IMR-90 (cell line): ENCODE measurements around the gene ADAM33. TPM values are rescaled to one million over a fixed set of nuclear protein-coding genes. Genes with fewer than 3 reads are reported as not detected.

Experiments
- ATAC-seq: fragments of 200-7000 bp; cut with Tn5 transposase; 2 replicates; pipeline ENCODE4 v1.9.1; 2020; ENCODE audit warnings: low read depth, mild to moderate bottlenecking, moderate library complexity
- BruUV-seq: library from RNA; stranded (reverse); fragments of 400-500 nt; replicated peaks from 2 replicates; lab custom pipeline; 2021; lab: Mats Ljungman, UMichigan
- CTCF ChIA-PET: fragments of 300-600 bp; formaldehyde crosslinking; extraction: SDS; loops from one replicate; lab custom pipeline; 2021; ENCODE audit warnings: antibody characterized with exemption; lab: Yijun Ruan, JAX
- POLR2A ChIA-PET: fragments of 300-600 bp; sonication (Branson Sonifier 250); formaldehyde crosslinking; loops from one replicate; lab custom pipeline; 2022; ENCODE audit warnings: antibody characterized with exemption; ENCODE audit not compliant: unreplicated experiment; lab: Charles Lee
- DNase-seq: peaks from one replicate; pipeline ENCODE4 v3.0.0; 2013
- H2AFZ ChIP-seq: replicated peaks from 2 replicates; pipeline ENCODE3; 2013; ENCODE audit warnings: low read length, mild to moderate bottlenecking; ENCODE audit not compliant: poor library complexity
- H2AK5ac ChIP-seq: 2 replicates; pipeline ENCODE4 v1.6.1; 2013; ENCODE audit warnings: low read depth, low read length, inconsistent platforms
- H2AK9ac ChIP-seq: replicated peaks from 2 replicates; pipeline ENCODE3; 2013; ENCODE audit warnings: mild to moderate bottlenecking, low read depth, low read length, moderate library complexity; ENCODE audit not compliant: poor library complexity
- H2BK120ac ChIP-seq: 2 replicates; pipeline ENCODE4 v1.6.1; 2013; ENCODE audit warnings: low read depth, low read length, inconsistent platforms
- H2BK15ac ChIP-seq: 3 replicates; pipeline ENCODE4 v1.6.1; 2013; ENCODE audit warnings: low read depth, low read length, inconsistent platforms
- H2BK20ac ChIP-seq: 2 replicates; pipeline ENCODE4 v1.6.1; 2013; ENCODE audit warnings: low read depth, mild to moderate bottlenecking, inconsistent platforms, low read length, moderate library complexity
- H2BK5ac ChIP-seq: 2 replicates; pipeline ENCODE4 v1.6.1; 2013; ENCODE audit warnings: mild to moderate bottlenecking, low read depth, low read length, inconsistent platforms; ENCODE audit not compliant: poor library complexity, severe bottlenecking
- H3K14ac ChIP-seq: replicated peaks from 2 replicates; pipeline ENCODE4 v1.6.1; 2013; ENCODE audit warnings: low read depth, low read length, inconsistent platforms
- H3K18ac ChIP-seq: 2 replicates; pipeline ENCODE4 v1.6.1; 2013; ENCODE audit warnings: low read depth, low read length, control low read depth
- H3K23ac ChIP-seq: 2 replicates; pipeline ENCODE4 v1.6.1; 2013; ENCODE audit warnings: low read depth, low read length, inconsistent platforms
- H3K27ac ChIP-seq: 2 replicates; pipeline ENCODE4 v1.5.1; 2013; ENCODE audit warnings: mild to moderate bottlenecking, control low read depth, low read length; ENCODE audit not compliant: insufficient read depth
- H3K27me3 ChIP-seq: 2 replicates; pipeline ENCODE4 v1.6.1; 2013; ENCODE audit warnings: low read length; ENCODE audit not compliant: control insufficient read depth, insufficient read depth
- H3K36me3 ChIP-seq: 2 replicates; pipeline ENCODE4 v1.6.1; 2013; ENCODE audit warnings: low read length, mixed read lengths; ENCODE audit not compliant: control insufficient read depth, insufficient read depth
- H3K4ac ChIP-seq: 2 replicates; pipeline ENCODE4 v1.6.1; 2013; ENCODE audit warnings: low read depth, low read length, inconsistent platforms
- H3K4me1 ChIP-seq: 2 replicates; pipeline ENCODE4 v1.6.1; 2013; ENCODE audit warnings: low read length, mixed read lengths; ENCODE audit not compliant: control insufficient read depth, insufficient read depth
- H3K4me2 ChIP-seq: 2 replicates; pipeline ENCODE4 v1.6.1; 2013; ENCODE audit warnings: low read depth, mild to moderate bottlenecking, control low read depth, low read length, moderate library complexity
- H3K4me3 ChIP-seq: 2 replicates; pipeline ENCODE4 v1.5.1; 2013; ENCODE audit warnings: low read depth, mild to moderate bottlenecking, control low read depth, low read length, moderate library complexity; ENCODE audit not compliant: insufficient read depth
- H3K56ac ChIP-seq: 2 replicates; pipeline ENCODE4 v1.6.1; 2013; ENCODE audit warnings: low read length, inconsistent platforms; ENCODE audit not compliant: insufficient read depth; ENCODE audit errors: extremely low read depth
- H3K79me1 ChIP-seq, 2 experiments: 2 replicates each; pipeline ENCODE4 v1.6.1; 2013; ENCODE audit warnings: low read length in 2 of 2, inconsistent platforms in 1 of 2, low read depth in 1 of 2
- H3K9ac ChIP-seq: 2 replicates; pipeline ENCODE4 v1.6.1; 2013; ENCODE audit warnings: low read depth, low read length, control low read depth
- H3K9me1 ChIP-seq: 2 replicates; pipeline ENCODE4 v1.6.1; 2013; ENCODE audit warnings: low read length, inconsistent platforms; ENCODE audit not compliant: insufficient read depth
- H3K9me3 ChIP-seq: 2 replicates; pipeline ENCODE4 v1.6.1; 2013; ENCODE audit warnings: low read length; ENCODE audit not compliant: control insufficient read depth, insufficient read depth
- H4K20me1 ChIP-seq: 2 replicates; pipeline ENCODE4 v1.6.1; 2013; ENCODE audit warnings: low read length, inconsistent platforms; ENCODE audit not compliant: insufficient read depth
- H4K5ac ChIP-seq: 2 replicates; pipeline ENCODE4 v1.6.1; 2013; ENCODE audit warnings: mild to moderate bottlenecking, low read depth, low read length, control low read depth
- H4K8ac ChIP-seq, 2 experiments: 2 replicates each; pipeline ENCODE4 v1.6.1; 2013; ENCODE audit warnings: low read depth in 2 of 2, low read length in 2 of 2, control low read depth in 1 of 2, inconsistent platforms in 1 of 2
- H4K91ac ChIP-seq: 2 replicates; pipeline ENCODE4 v1.6.1; 2013; ENCODE audit warnings: low read depth, low read length, inconsistent platforms; ENCODE audit not compliant: insufficient read depth
- BHLHE40 ChIP-seq: fragments of 150-350 bp; IDR thresholded peaks from 2 replicates; pipeline ENCODE4 v1.6.1; 2016; ENCODE audit warnings: mild to moderate bottlenecking, low read depth, low read length
- CEBPB ChIP-seq: IDR thresholded peaks from 2 replicates; pipeline ENCODE4 v1.6.1; 2012; ENCODE audit warnings: low read depth, low read length, improper control_type of control experiment
- RAD21 ChIP-seq: IDR thresholded peaks from 2 replicates; pipeline ENCODE4 v1.6.1; 2012; ENCODE audit warnings: low read length, improper control_type of control experiment
- WGBS, 2 experiments: methylation state at CpG; one replicate each; pipeline versions ENCODE4 v1.1.5 to v1.1.7; 2013; ENCODE audit warnings: missing lambda C conversion rate in 2 of 2; ENCODE audit not compliant: insufficient read length in 1 of 2; ENCODE audit errors: extremely low coverage in 2 of 2; 5-methylcytosine and 5-hydroxymethylcytosine counted together
- dilution Hi-C: fragments of 300-500 bp; cut with HindIII; formaldehyde crosslinking; loops from one replicate; pipeline ENCODE4 v1.14.3; 2018; ENCODE audit warnings: low sequenced_read_pairs; ENCODE audit not compliant: unreplicated experiment
- in situ Hi-C: fragments of 300-500 bp; cut with MboI; formaldehyde crosslinking; loops from 3 replicates; pipeline ENCODE4 v1.14.3; 2019; ENCODE audit warnings: low sequenced_read_pairs, inconsistent platforms, mixed read lengths
- intact Hi-C: fragments of 100-400 bp; cut with micrococcal nuclease; formaldehyde crosslinking; loops from 2 replicates; pipeline ENCODE4 v1.10.0; 2022
- polyA plus RNA-seq, 3 experiments: library from polyadenylated mRNA; depleted of rRNA; stranded (reverse); fragments of >200 nt; gene quantifications; 2 replicates each; pipeline ENCODE4 v1.2.3, GENCODE V29; 2012; ENCODE audit warnings: low replicate concordance in 1 of 3
- total RNA-seq: library from RNA; depleted of rRNA; stranded (reverse); fragments of >200 nt; gene quantifications from 2 replicates; pipeline ENCODE4 v1.2.3, GENCODE V29; 2012
- TF ChIP-seq, protein P1 (sequence below): fragments of 150-350 bp; IDR thresholded peaks from 2 replicates; pipeline ENCODE4 v1.6.1; 2016; ENCODE audit warnings: low read depth, mild to moderate bottlenecking, low read length, moderate library complexity, borderline replicate concordance
- TF ChIP-seq, protein P2 (sequence below): fragments of 150-350 bp; IDR thresholded peaks from 2 replicates; pipeline ENCODE4 v1.6.1; 2017; ENCODE audit warnings: mild to moderate bottlenecking, antibody characterized with exemption, low read length, low read depth

Gene ADAM33
- total and polyA plus RNA-seq, 2 of the 4 experiments (the other 2 are of a cell fraction) = 0.18 to 1.7 TPM

DNA sequence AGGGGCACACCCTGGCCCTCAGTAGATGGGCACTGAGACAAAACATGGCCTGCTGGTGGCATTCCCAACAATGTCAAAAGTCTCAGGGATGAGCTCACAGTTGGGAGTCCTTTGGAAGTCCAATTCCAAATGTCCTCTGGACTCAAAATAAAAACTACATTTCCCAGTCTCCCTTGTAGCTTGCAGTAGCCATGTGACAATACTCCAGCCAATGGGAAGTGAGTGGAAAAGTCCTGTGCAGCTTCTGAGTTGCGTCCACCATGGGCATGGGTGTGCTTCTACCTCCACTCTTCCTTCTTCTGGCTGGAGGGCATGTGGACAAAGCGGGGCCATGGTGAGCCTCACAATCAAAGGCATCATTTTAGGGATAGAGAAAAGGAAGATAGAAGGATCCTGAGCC, 5.8 kb upstream of the ADAM33 start:
- Histone ChIP-seq H3K23ac (no peak overlapping the region), H3K27me3 (no peaks in the 10 kb centered on the region), H2BK5ac (no peak overlapping the region), H4K8ac (peak overlapping the region; percentile 4 to 46; a peak in 2 of 4 replicates), H3K9me1 (peaks cover 17% of the 10 kb centered on the region), H3K79me1 (no peaks in the 10 kb centered on the region), H2AFZ (peak overlapping the region; percentile 70), H3K27ac (no peak overlapping the region), H4K91ac (no peak overlapping the region), H3K9me3 (no peaks in the 10 kb centered on the region), H2BK20ac (no peak overlapping the region), H3K4ac (no peak overlapping the region), H3K4me2 (no peak overlapping the region), H2BK120ac (peak overlapping the region; percentile 48; the same call in 1 of the 2 replicates), H3K4me3 (no peak overlapping the region), H3K9ac (no peak overlapping the region), H3K4me1 (peaks cover 16% of the 10 kb centered on the region), H3K36me3 (no peaks in the 10 kb centered on the region), H3K14ac (no peak overlapping the region), H2AK5ac (peak overlapping the region; percentile 26; the same call in 1 of the 2 replicates), H2AK9ac (peak overlapping the region; percentile 74), H2BK15ac (peak overlapping the region; percentile 19; the same call in 1 of the 3 replicates), H4K20me1 (no peaks in the 10 kb centered on the region), H3K18ac (no peak overlapping the region), H4K5ac (no peak overlapping the region; the same call in 1 of the 2 replicates), H3K56ac (no peak overlapping the region)
- CTCF ChIA-PET = interaction anchor here (0.8 to 2.0 kb wide), 4 partner anchors 11 to 94 kb away, joined by 3 to 9 read pairs (median 4); partner anchors contain the start of genes ADISSP and SPEF1
- dilution Hi-C loops (no loop called here), in situ Hi-C loops (no loop called here), intact Hi-C loops (no loop called here)
- BruUV-seq = no TSS peak
- ATAC-seq (peak; percentile 71), DNase-seq (peak; percentile 63)
- no CpG with 5 or more reads among the region's 2 CpGs for WGBS, 2 experiments
- POLR2A ChIA-PET = no interaction called here
- TF ChIP-seq BHLHE40 (no peak), CEBPB (no peak), RAD21 (no peak)
- TF ChIP-seq, protein P1, sequence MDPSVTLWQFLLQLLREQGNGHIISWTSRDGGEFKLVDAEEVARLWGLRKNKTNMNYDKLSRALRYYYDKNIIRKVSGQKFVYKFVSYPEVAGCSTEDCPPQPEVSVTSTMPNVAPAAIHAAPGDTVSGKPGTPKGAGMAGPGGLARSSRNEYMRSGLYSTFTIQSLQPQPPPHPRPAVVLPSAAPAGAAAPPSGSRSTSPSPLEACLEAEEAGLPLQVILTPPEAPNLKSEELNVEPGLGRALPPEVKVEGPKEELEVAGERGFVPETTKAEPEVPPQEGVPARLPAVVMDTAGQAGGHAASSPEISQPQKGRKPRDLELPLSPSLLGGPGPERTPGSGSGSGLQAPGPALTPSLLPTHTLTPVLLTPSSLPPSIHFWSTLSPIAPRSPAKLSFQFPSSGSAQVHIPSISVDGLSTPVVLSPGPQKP = no peak
- TF ChIP-seq, protein P2, sequence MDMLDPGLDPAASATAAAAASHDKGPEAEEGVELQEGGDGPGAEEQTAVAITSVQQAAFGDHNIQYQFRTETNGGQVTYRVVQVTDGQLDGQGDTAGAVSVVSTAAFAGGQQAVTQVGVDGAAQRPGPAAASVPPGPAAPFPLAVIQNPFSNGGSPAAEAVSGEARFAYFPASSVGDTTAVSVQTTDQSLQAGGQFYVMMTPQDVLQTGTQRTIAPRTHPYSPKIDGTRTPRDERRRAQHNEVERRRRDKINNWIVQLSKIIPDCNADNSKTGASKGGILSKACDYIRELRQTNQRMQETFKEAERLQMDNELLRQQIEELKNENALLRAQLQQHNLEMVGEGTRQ = peak; percentile 95
